Hepatocyte (in vitro differentiated cells): ENCODE measurements around the gene FAT1. TPM values are rescaled to one million over a fixed set of nuclear protein-coding genes. Genes with fewer than 3 reads are reported as not detected.
A peak's percentile ranks its signal among the peaks of the same experiment; 100 is the strongest.

Experiments used
- DNase-seq: peaks from one replicate; pipeline ENCODE4 v3.0.0-alpha.2; 2016; ENCODE audit warnings: low spot score
- H2AFZ ChIP-seq: fragments of 200-600 bp; sonication (generic); 2 replicates; pipeline ENCODE4 v1.6.0; 2016; ENCODE audit warnings: antibody characterized with exemption, mild to moderate bottlenecking
- H3K27ac ChIP-seq: fragments of 200-600 bp; sonication (generic); 2 replicates; pipeline ENCODE4 v1.5.1; 2016; ENCODE audit warnings: mild to moderate bottlenecking
- H3K27me3 ChIP-seq: fragments of 200-600 bp; sonication (generic); 2 replicates; pipeline ENCODE4 v1.6.1; 2016
- H3K36me3 ChIP-seq: fragments of 200-600 bp; sonication (generic); replicated peaks from 2 replicates; pipeline ENCODE4 v1.5.1; 2016; ENCODE audit warnings: low read depth; ENCODE audit not compliant: insufficient read depth
- H3K4me1 ChIP-seq: fragments of 200-600 bp; sonication (generic); 2 replicates; pipeline ENCODE4 v1.5.1; 2016; ENCODE audit warnings: mild to moderate bottlenecking, moderate library complexity; ENCODE audit not compliant: insufficient read depth
- H3K4me2 ChIP-seq: fragments of 200-600 bp; sonication (generic); 2 replicates; pipeline ENCODE4 v1.6.0; 2016
- H3K4me3 ChIP-seq: fragments of 200-600 bp; sonication (generic); 2 replicates; pipeline ENCODE4 v1.5.1; 2016; ENCODE audit warnings: mild to moderate bottlenecking
- H3K79me2 ChIP-seq: fragments of 200-600 bp; sonication (generic); 2 replicates; pipeline ENCODE4 v1.6.0; 2017; ENCODE audit warnings: mild to moderate bottlenecking
- H3K9me2 ChIP-seq: fragments of 200-600 bp; sonication (generic); replicated peaks from 2 replicates; pipeline ENCODE4 v1.6.0; 2017; ENCODE audit warnings: mild to moderate bottlenecking; ENCODE audit not compliant: insufficient read depth
- H3K9me3 ChIP-seq: fragments of 200-600 bp; sonication (generic); 2 replicates; pipeline ENCODE4 v1.5.1; 2016; ENCODE audit warnings: low read depth, mild to moderate bottlenecking
- H4K20me1 ChIP-seq: fragments of 200-600 bp; sonication (generic); 2 replicates; pipeline ENCODE4 v1.6.0; 2016; ENCODE audit warnings: mild to moderate bottlenecking; ENCODE audit not compliant: insufficient read depth, poor library complexity, severe bottlenecking
- CTCF ChIP-seq: fragments of 200-600 bp; sonication (generic); IDR thresholded peaks from 2 replicates; pipeline ENCODE4 v1.5.1; 2016; ENCODE audit warnings: antibody characterized with exemption, mild to moderate bottlenecking; ENCODE audit not compliant: poor library complexity
- EZH2 ChIP-seq: fragments of 200-600 bp; sonication (generic); IDR thresholded peaks from 2 replicates; pipeline ENCODE4 v1.6.1; 2016; ENCODE audit warnings: antibody characterized with exemption, mild to moderate bottlenecking, borderline replicate concordance
- EZH2phosphoT487 ChIP-seq: fragments of 200-600 bp; sonication (generic); IDR thresholded peaks from one replicate; pipeline ENCODE4 v1.6.1; 2018; ENCODE audit warnings: antibody characterized with exemption, mild to moderate bottlenecking, low read depth, moderate library complexity; ENCODE audit not compliant: unreplicated experiment, severe bottlenecking
- WGBS: methylation state at CpG from one replicate; pipeline ENCODE4 v1.1.6; 2016; ENCODE audit warnings: low lambda C conversion rate; ENCODE audit errors: missing lambda C conversion rate; 5-methylcytosine and 5-hydroxymethylcytosine counted together
- polyA plus RNA-seq: library from polyadenylated mRNA; unstranded; fragments of >200 nt; fragmentation: Nextera tagmentation; extraction: Ambion mirVana; gene quantifications from 2 replicates; pipeline ENCODE4 v1.2.1, GENCODE V29; 2016
- total RNA-seq: library from RNA; depleted of rRNA; stranded (reverse); fragments of >200 nt; gene quantifications from 2 replicates; pipeline ENCODE4 v1.2.3, GENCODE V29; 2014

The FAT1 gene
- total and polyA plus RNA-seq, 2 experiments from 2014 or later, result 33.9 to 168 TPM

- Histone ChIP-seq H3K27me3 (no peaks in the 10 kb centered on the region), H3K4me1 (no peaks in the 10 kb centered on the region), H3K4me2 (peak overlapping the region; percentile 40), H3K36me3 (no peaks in the 10 kb centered on the region), H3K4me3 (no peak overlapping the region), H3K79me2 (no peaks in the 10 kb centered on the region), H3K9me2 (no peaks in the 10 kb centered on the region), H4K20me1 (no peaks in the 10 kb centered on the region), H2AFZ (no peak overlapping the region), H3K9me3 (no peaks in the 10 kb centered on the region), H3K27ac (no peak overlapping the region)
- no peak for DNase-seq
- TF ChIP-seq EZH2phosphoT487, result no peak
- WGBS, result 64% methylated on average over 6 of the region's 6 CpGs
Measured at GRCh38 chr4:186584912-186585311, 138.7 kb downstream of the FAT1 start.

- DNase-seq, result no peak
- 95% methylated on average over 6 of the region's 6 CpGs for WGBS
- H3K4me2 ChIP-seq, result no peak overlapping the region
- no peak overlapping the region for H3K4me3 ChIP-seq
- H4K20me1 ChIP-seq, result no peaks in the 10 kb centered on the region
- no peaks in the 10 kb centered on the region for H3K36me3 ChIP-seq
- TF ChIP-seq EZH2phosphoT487 (no peak), EZH2 (no peak), CTCF (no peak)
- H3K4me1 ChIP-seq, result no peaks in the 10 kb centered on the region
- H3K79me2 ChIP-seq, result no peaks in the 10 kb centered on the region
- H2AFZ ChIP-seq, result no peak overlapping the region
- no peak overlapping the region for H3K27ac ChIP-seq
- no peaks in the 10 kb centered on the region for H3K9me3 ChIP-seq
- H3K27me3 ChIP-seq, result no peaks in the 10 kb centered on the region
- H3K9me2 ChIP-seq, result no peaks in the 10 kb centered on the region
Measured at GRCh38 chr4:186581421-186581820, 142.2 kb downstream of the FAT1 start.

- Histone ChIP-seq H3K79me2 (no peaks in the 10 kb centered on the region), H3K27me3 (no peaks in the 10 kb centered on the region), H2AFZ (no peak overlapping the region), H3K9me2 (no peaks in the 10 kb centered on the region), H3K4me3 (no peak overlapping the region), H3K27ac (no peak overlapping the region), H3K4me2 (no peak overlapping the region), H3K4me1 (no peaks in the 10 kb centered on the region), H3K9me3 (no peaks in the 10 kb centered on the region), H3K36me3 (no peaks in the 10 kb centered on the region), H4K20me1 (no peaks in the 10 kb centered on the region)
- DNase-seq, result no peak
- whole genome bisulfite sequencing, result 100% methylated on average over 1 of the region's 1 CpG
- no peak for TF ChIP-seq EZH2
- TF ChIP-seq CTCF, result no peak
- TF ChIP-seq EZH2phosphoT487, result no peak
Measured at GRCh38 chr4:186580669-186581068, 143.0 kb downstream of the FAT1 start.

GRCh38 chr4:186570193-186570996, 153.3 kb downstream of the FAT1 start:
- Histone ChIP-seq H3K27me3 (no peaks in the 10 kb centered on the region), H3K79me2 (no peaks in the 10 kb centered on the region), H3K4me1 (peaks cover 5% of the 10 kb centered on the region), H3K36me3 (no peaks in the 10 kb centered on the region), H4K20me1 (no peaks in the 10 kb centered on the region), H3K4me3 (no peak overlapping the region), H3K9me3 (no peaks in the 10 kb centered on the region), H3K27ac (no peak overlapping the region), H3K4me2 (peak overlapping the region; percentile 64), H3K9me2 (no peaks in the 10 kb centered on the region), H2AFZ (no peak overlapping the region)
- peak; percentile 14 for DNase-seq
- 69% methylated on average over 23 of the region's 23 CpGs for WGBS
- no peak for TF ChIP-seq CTCF
